Measurements from ENCODE around the gene MAPT. TPM values are rescaled to one million over a fixed set of nuclear protein-coding genes. Genes with fewer than 3 reads are reported as not detected.
A peak's percentile ranks its signal among the peaks of the same experiment; 100 is the strongest.

MAPT gene
- total RNA-seq (2012; rRNA removed) = under 0.01 and 0.18 TPM in 2 replicates
- polyA plus RNA-seq (2012; rRNA removed) = 0.19 and 0.26 TPM in 2 replicates
- polyA plus RNA-seq (2012; cell fraction: cytosol; rRNA removed) = 0.12 and 0.14 TPM in 2 replicates
- polyA plus RNA-seq (2012; cell fraction: nucleus; rRNA removed; ENCODE audit: low replicate concordance) = 0.38 and 0.52 TPM in 2 replicates
- Bru-seq, nascent RNA = percentile 22 among the genes with signal in this experiment
- BruChase-seq, experiment 1, labeled RNA remaining after a 6-hour chase = percentile 24 among the genes with signal in this experiment
- BruChase-seq, experiment 2, labeled RNA remaining after a 2-hour chase = percentile 20 among the genes with signal in this experiment
- long read RNA-seq, partial matches to known transcripts = 0 of 1 reads
- long read RNA-seq, other reads (novel, unspliced or antisense) = 1 of 1 reads

DNA sequence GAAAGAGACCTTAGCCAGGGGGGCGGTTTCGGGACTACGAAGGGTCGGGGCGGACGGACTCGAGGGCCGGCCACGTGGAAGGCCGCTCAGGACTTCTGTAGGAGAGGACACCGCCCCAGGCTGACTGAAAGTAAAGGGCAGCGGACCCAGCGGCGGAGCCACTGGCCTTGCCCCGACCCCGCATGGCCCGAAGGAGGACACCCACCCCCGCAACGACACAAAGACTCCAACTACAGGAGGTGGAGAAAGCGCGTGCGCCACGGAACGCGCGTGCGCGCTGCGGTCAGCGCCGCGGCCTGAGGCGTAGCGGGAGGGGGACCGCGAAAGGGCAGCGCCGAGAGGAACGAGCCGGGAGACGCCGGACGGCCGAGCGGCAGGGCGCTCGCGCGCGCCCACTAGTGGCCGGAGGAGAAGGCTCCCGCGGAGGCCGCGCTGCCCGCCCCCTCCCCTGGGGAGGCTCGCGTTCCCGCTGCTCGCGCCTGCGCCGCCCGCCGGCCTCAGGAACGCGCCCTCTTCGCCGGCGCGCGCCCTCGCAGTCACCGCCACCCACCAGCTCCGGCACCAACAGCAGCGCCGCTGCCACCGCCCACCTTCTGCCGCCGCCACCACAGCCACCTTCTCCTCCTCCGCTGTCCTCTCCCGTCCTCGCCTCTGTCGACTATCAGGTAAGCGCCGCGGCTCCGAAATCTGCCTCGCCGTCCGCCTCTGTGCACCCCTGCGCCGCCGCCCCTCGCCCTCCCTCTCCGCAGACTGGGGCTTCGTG is at the start of gene MAPT:
MAPT (plus strand) TSS at position 533 of the 763 bp plus-strand sequence. CDS start 67,784 bp downstream, outside the sequence.
- dilution Hi-C loops (cut with HindIII; ENCODE audit: low sequenced_read_pairs, unreplicated experiment) = no loop called here
- no TSS peak for BruUV-seq (replicated peaks)

More for the DNA sequence above, at the start of gene MAPT:
- no peak within 1 kb of the TSS for H2BK5ac ChIP-seq (ENCODE audit: low read depth, low read length, poor library complexity, severe bottlenecking)
- no peak within 1 kb of the TSS for H2AK5ac ChIP-seq (ENCODE audit: low read depth, low read length)
- peak within 1 kb of the TSS; percentile 81 to 82 for H4K8ac ChIP-seq (ENCODE audit: low read depth in 2 of 2, low read length in 2 of 2)
- no peaks in the 10 kb centered on the region for H3K9me1 ChIP-seq (ENCODE audit: insufficient read depth, low read length)
- peak within 1 kb of the TSS; percentile 50; the same call in 1 of the 2 replicates for H3K4ac ChIP-seq (ENCODE audit: low read depth, low read length)
- H3K9me3 ChIP-seq (ENCODE audit: control insufficient read depth, insufficient read depth, low read length) = no peaks in the 10 kb centered on the region
- no peaks in the 10 kb centered on the region for H4K20me1 ChIP-seq (ENCODE audit: insufficient read depth, low read length)
- H3K4me2 ChIP-seq (ENCODE audit: low read depth, low read length) = peak within 1 kb of the TSS; percentile 90
- peak within 1 kb of the TSS; percentile 49 for H3K14ac ChIP-seq (replicated peaks; ENCODE audit: low read depth, low read length)
- H2BK15ac ChIP-seq (ENCODE audit: low read depth, low read length) = no peak within 1 kb of the TSS
- H3K27me3 ChIP-seq (ENCODE audit: control insufficient read depth, insufficient read depth, low read length) = peaks cover 46% of the 10 kb centered on the region
- ChIA-PET CTCF (no interaction called here), POLR2A (ENCODE audit: unreplicated experiment) (no interaction called here)
- in situ Hi-C loops (cut with MboI; ENCODE audit: low sequenced_read_pairs) (no loop called here), intact Hi-C loops (cut with micrococcal nuclease) (no loop called here)
- TF ChIP-seq, protein P1, sequence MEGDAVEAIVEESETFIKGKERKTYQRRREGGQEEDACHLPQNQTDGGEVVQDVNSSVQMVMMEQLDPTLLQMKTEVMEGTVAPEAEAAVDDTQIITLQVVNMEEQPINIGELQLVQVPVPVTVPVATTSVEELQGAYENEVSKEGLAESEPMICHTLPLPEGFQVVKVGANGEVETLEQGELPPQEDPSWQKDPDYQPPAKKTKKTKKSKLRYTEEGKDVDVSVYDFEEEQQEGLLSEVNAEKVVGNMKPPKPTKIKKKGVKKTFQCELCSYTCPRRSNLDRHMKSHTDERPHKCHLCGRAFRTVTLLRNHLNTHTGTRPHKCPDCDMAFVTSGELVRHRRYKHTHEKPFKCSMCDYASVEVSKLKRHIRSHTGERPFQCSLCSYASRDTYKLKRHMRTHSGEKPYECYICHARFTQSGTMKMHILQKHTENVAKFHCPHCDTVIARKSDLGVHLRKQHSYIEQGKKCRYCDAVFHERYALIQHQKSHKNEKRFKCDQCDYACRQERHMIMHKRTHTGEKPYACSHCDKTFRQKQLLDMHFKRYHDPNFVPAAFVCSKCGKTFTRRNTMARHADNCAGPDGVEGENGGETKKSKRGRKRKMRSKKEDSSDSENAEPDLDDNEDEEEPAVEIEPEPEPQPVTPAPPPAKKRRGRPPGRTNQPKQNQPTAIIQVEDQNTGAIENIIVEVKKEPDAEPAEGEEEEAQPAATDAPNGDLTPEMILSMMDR (conservative IDR thresholded peaks at IDR 0.05; ENCODE audit: low read depth, low read length) = peak; percentile 95
- TF ChIP-seq RAD21 (IDR thresholded peaks at IDR 0.05; ENCODE audit: low read length) = peak; percentile 41; the same call in 1 of the 2 replicates
- no peak for TF ChIP-seq USF2 (IDR thresholded peaks at IDR 0.05; ENCODE audit: low read depth, low read length)
- TF ChIP-seq MAZ (IDR thresholded peaks at IDR 0.05; ENCODE audit: borderline replicate concordance, low read depth, low read length) = peak; percentile 93
- no peak within 1 kb of the TSS for H3K56ac ChIP-seq (ENCODE audit: extremely low read depth, insufficient read depth, low read length)
- peak within 1 kb of the TSS; percentile 92 for H2AFZ ChIP-seq (replicated peaks; ENCODE audit: low read length, poor library complexity)
- H2BK120ac ChIP-seq (ENCODE audit: low read depth, low read length) = no peak within 1 kb of the TSS
- no peaks in the 10 kb centered on the region for H3K79me1 ChIP-seq (ENCODE audit: low read depth in 1 of 2, low read length in 2 of 2)
- H3K18ac ChIP-seq (ENCODE audit: low read depth, low read length) = peak within 1 kb of the TSS; percentile 43; the same call in 1 of the 2 replicates
- WGBS, 2 experiments (ENCODE audit: extremely low coverage in 2 of 2, insufficient read length in 1 of 2) = 1% methylated on average over 21 of the region's 97 CpGs; no CpG with 5 or more reads in 1 of the 2 experiments
- H3K4me1 ChIP-seq (ENCODE audit: control insufficient read depth, insufficient read depth, low read length) = peaks cover 3% of the 10 kb centered on the region; the same call in 1 of the 2 replicates
- H3K36me3 ChIP-seq (ENCODE audit: control insufficient read depth, insufficient read depth, low read length) = no peaks in the 10 kb centered on the region
- peak within 1 kb of the TSS; percentile 15; the same call in 1 of the 2 replicates for H3K27ac ChIP-seq (ENCODE audit: insufficient read depth, low read length)
- ATAC-seq (ENCODE audit: low read depth) (peak; percentile 100), DNase-seq (peak; percentile 88)
- no peak within 1 kb of the TSS for H3K23ac ChIP-seq (ENCODE audit: low read depth, low read length)
- no peak within 1 kb of the TSS for H4K91ac ChIP-seq (ENCODE audit: insufficient read depth, low read depth, low read length)
- peak within 1 kb of the TSS; percentile 33; the same call in 1 of the 2 replicates for H3K9ac ChIP-seq (ENCODE audit: low read depth, low read length)
- H3K4me3 ChIP-seq (ENCODE audit: insufficient read depth, low read depth, low read length) = peak within 1 kb of the TSS; percentile 75
- H2AK9ac ChIP-seq (replicated peaks; ENCODE audit: low read depth, low read length, poor library complexity) = peak within 1 kb of the TSS; percentile 2
- H2BK20ac ChIP-seq (ENCODE audit: low read depth, low read length) = no peak within 1 kb of the TSS
- H4K5ac ChIP-seq (ENCODE audit: low read depth, low read length) = peak within 1 kb of the TSS; percentile 95

All from IMR-90 (cell line).